Natural killer cell (primary cell): ENCODE results near the gene DYNC1H1. TPM values are rescaled to one million over a fixed set of nuclear protein-coding genes. Genes with fewer than 3 reads are reported as not detected.

Experiments used
- ATAC-seq, 3 donors: fragments of 150-1000 bp in 2 of 3; fragments of 200-7000 bp in 1 of 3; cut with Tn5 transposase; 1 replicate in 1 of 3; 2 replicates in 2 of 3; pipeline ENCODE4 v1.10.0; 2021; ENCODE audit warnings: mild to moderate bottlenecking in 2 of 3, moderate library complexity in 2 of 3
- DNase-seq, 2 donors: peaks; one replicate each; pipeline versions ENCODE4 v3.0.0 to v3.0.0-alpha.2; 2013 to 2021; ENCODE audit warnings: mixed read lengths in 1 of 2
- H3K27ac ChIP-seq: one replicate; pipeline ENCODE4 v1.5.1; 2013; ENCODE audit warnings: mild to moderate bottlenecking, low read length
- H3K27me3 ChIP-seq: one replicate; pipeline ENCODE4 v1.6.1; 2013; ENCODE audit warnings: low read length; ENCODE audit not compliant: control insufficient read depth, insufficient read depth
- H3K36me3 ChIP-seq: one replicate; pipeline ENCODE4 v1.6.1; 2013; ENCODE audit warnings: low read length; ENCODE audit not compliant: control insufficient read depth, insufficient read depth
- H3K4me1 ChIP-seq: one replicate; pipeline ENCODE4 v1.6.1; 2013; ENCODE audit warnings: low read length; ENCODE audit not compliant: control insufficient read depth, insufficient read depth
- H3K4me3 ChIP-seq: one replicate; pipeline ENCODE4 v1.5.1; 2013; ENCODE audit warnings: low read length
- H3K9me3 ChIP-seq: one replicate; pipeline ENCODE4 v1.6.1; 2013; ENCODE audit warnings: low read length; ENCODE audit not compliant: control insufficient read depth, insufficient read depth
- H3K27ac Mint-ChIP-seq, 2 donors: one replicate each; pipeline ENCODE4 v1.8.0; 2022; ENCODE audit warnings: mild to moderate bottlenecking in 2 of 2, mixed read lengths in 2 of 2, moderate library complexity in 1 of 2
- H3K27me3 Mint-ChIP-seq, 2 donors: one replicate each; pipeline ENCODE4 v1.8.0; 2022; ENCODE audit warnings: low read depth in 2 of 2, mixed read lengths in 2 of 2
- H3K36me3 Mint-ChIP-seq: one replicate; pipeline ENCODE4 v1.8.0; 2022; ENCODE audit warnings: mixed read lengths
- H3K4me1 Mint-ChIP-seq, 2 donors: one replicate each; pipeline ENCODE4 v1.8.0; 2022; ENCODE audit warnings: mixed read lengths in 2 of 2
- H3K4me3 Mint-ChIP-seq: one replicate; pipeline ENCODE4 v1.8.0; 2022; ENCODE audit warnings: mild to moderate bottlenecking, moderate library complexity, mixed read lengths
- H3K9me3 Mint-ChIP-seq, 2 donors: one replicate each; pipeline ENCODE4 v1.8.0; 2022; ENCODE audit warnings: mixed read lengths in 2 of 2
- WGBS: methylation state at CpG from one replicate; pipeline ENCODE4 v1.1.7; 2013; ENCODE audit warnings: missing lambda C conversion rate; ENCODE audit not compliant: insufficient coverage; 5-methylcytosine and 5-hydroxymethylcytosine counted together
- intact Hi-C: fragments of 100-400 bp; cut with micrococcal nuclease; formaldehyde crosslinking; loops from one replicate; pipeline ENCODE4 v1.14.2; 2022
- total RNA-seq, 4 donors: library from RNA; stranded (reverse); fragments of 120-200 nt in 1 of 4; gene quantifications; one replicate each; pipeline versions ENCODE4 v1.2.3 to v1.2.4, GENCODE V29; 2013 to 2022
- TF ChIP-seq, protein P1 (sequence below): fragments of 200-600 bp; IDR thresholded peaks from one replicate; pipeline ENCODE4 v1.8.0; 2022; ENCODE audit warnings: antibody characterized with exemption

The DYNC1H1 gene
- total RNA-seq, 3 donors from 2014 or later (not counting 1 experiment from before 2014, with no cell fraction given) = 313 to 381 (median 349) TPM

DNA sequence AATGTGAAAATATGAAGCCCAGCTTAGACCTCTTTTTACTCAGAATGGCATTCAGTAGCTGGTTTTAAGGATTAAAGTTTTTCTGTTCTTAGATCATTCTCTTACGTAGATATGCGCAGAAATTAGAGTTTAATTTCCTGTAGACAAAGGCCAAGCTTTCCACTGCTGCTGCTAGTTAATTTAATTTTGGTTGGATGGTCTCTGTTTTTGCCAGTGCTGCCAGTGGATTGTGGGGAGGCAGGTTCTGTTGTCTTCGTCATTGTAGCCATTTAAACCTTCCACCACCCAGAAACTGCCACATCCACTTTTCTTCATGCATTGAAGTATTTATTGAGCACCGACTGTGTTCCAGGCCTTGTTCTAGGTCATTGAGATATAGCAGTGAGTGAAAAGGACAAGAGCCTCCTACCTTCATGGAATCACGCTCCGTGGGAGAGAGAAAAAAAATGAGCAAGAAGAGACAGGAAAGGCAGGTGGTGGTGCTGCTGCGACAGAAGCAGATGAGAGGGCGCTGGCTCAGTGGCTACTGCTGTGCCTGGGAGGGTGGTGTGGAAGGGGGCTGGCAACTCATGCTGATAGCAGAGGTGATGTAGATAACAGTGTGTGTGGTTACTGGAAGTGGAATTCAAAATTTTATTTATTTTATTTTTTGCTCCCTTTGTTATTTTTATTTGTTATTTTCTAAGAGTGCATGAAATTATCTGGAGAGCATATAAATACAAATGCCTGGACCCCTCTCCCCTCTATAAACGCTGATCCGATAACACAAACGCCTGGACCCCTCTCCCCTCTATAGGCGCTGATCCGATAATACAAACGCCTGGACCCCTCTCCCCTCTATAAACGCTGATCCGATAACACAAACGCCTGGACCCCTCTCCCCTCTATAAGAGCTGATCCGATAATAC is 33.3 kb downstream of the DYNC1H1 start:
- H3K36me3 ChIP-seq = peaks cover 83% of the 10 kb centered on the region
- ATAC-seq (no peak), DNase-seq (no peak)
- intact Hi-C loops = no loop called here
- H3K27ac ChIP-seq = no peak overlapping the region
- Mint-ChIP-seq H3K4me1 (peaks cover 0 to 11% of the 10 kb centered on the region in 2 donors), H3K36me3 (peaks cover 31% of the 10 kb centered on the region), H3K27ac (peak overlapping the region in 1 of 2 donors; percentile 34), H3K4me3 (no peak overlapping the region), H3K9me3 (no peaks in the 10 kb centered on the region), H3K27me3 (no peaks in the 10 kb centered on the region)
- H3K27me3 ChIP-seq = no peaks in the 10 kb centered on the region
- H3K4me1 ChIP-seq = no peaks in the 10 kb centered on the region
- TF ChIP-seq, protein P1, sequence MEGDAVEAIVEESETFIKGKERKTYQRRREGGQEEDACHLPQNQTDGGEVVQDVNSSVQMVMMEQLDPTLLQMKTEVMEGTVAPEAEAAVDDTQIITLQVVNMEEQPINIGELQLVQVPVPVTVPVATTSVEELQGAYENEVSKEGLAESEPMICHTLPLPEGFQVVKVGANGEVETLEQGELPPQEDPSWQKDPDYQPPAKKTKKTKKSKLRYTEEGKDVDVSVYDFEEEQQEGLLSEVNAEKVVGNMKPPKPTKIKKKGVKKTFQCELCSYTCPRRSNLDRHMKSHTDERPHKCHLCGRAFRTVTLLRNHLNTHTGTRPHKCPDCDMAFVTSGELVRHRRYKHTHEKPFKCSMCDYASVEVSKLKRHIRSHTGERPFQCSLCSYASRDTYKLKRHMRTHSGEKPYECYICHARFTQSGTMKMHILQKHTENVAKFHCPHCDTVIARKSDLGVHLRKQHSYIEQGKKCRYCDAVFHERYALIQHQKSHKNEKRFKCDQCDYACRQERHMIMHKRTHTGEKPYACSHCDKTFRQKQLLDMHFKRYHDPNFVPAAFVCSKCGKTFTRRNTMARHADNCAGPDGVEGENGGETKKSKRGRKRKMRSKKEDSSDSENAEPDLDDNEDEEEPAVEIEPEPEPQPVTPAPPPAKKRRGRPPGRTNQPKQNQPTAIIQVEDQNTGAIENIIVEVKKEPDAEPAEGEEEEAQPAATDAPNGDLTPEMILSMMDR = no peak
- WGBS = 97% methylated on average over 17 of the region's 18 CpGs
- no peaks in the 10 kb centered on the region for H3K9me3 ChIP-seq
- no peak overlapping the region for H3K4me3 ChIP-seq

DNA sequence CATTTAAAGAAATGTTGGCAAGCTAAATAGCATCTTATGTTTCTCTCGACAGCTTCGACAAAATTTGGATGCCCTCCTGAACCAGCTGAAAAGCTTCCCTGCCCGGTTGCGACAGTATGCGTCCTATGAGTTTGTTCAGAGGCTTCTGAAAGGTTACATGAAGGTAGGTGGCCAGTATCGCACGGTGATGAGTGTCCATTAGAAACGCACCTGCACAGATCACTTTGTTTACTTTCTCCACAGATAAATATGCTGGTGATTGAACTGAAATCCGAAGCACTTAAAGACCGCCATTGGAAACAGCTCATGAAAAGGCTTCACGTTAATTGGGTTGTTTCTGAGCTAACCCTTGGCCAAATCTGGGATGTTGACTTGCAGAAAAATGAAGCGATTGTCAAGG is 36.5 kb downstream of the DYNC1H1 start:
- H3K27me3 ChIP-seq = no peaks in the 10 kb centered on the region
- 96% methylated on average over 12 of the region's 12 CpGs for WGBS
- H3K4me3 Mint-ChIP-seq = no peak overlapping the region
- H3K9me3 Mint-ChIP-seq = no peaks in the 10 kb centered on the region
- ATAC-seq = no peak
- H3K9me3 ChIP-seq = no peaks in the 10 kb centered on the region
- no peaks in the 10 kb centered on the region for H3K27me3 Mint-ChIP-seq
- no peak overlapping the region for H3K4me3 ChIP-seq
- TF ChIP-seq, protein P1 = no peak
- no peak overlapping the region for H3K27ac ChIP-seq
- H3K27ac Mint-ChIP-seq = no peak overlapping the region
- peaks cover 0 to 4% of the 10 kb centered on the region in 2 donors for H3K4me1 Mint-ChIP-seq
- peaks cover 6% of the 10 kb centered on the region for H3K36me3 Mint-ChIP-seq
- peaks cover 85% of the 10 kb centered on the region for H3K36me3 ChIP-seq
- H3K4me1 ChIP-seq = no peaks in the 10 kb centered on the region
- intact Hi-C loops = no loop called here
- DNase-seq = no peak

DNA sequence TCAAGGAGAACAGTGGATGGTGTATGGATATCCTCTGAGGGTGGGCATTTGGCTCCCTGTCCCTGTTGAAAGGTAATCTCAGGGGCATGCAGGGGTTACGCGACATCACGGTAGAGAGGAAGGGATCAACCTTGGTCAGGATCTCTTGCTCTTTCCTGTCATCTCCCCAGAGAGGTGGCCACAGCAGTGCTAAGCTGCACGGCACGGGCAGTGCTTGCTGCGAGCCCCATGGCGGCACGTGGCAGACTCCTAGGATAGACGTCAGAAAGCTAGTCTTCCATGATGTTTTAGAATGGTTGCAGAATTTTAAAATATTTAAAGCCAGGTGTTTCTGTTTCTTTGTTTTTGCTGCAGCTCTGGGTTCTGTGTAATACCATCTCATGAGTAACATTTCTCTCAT is 41.0 kb downstream of the DYNC1H1 start:
- 97% methylated on average over 9 of the region's 9 CpGs for WGBS
- no peaks in the 10 kb centered on the region for H3K27me3 ChIP-seq
- TF ChIP-seq, protein P1 = no peak
- DNase-seq (no peak), ATAC-seq (no peak)
- Mint-ChIP-seq H3K4me3 (no peak overlapping the region), H3K27ac (no peak overlapping the region), H3K36me3 (peaks cover 6% of the 10 kb centered on the region), H3K27me3 (no peaks in the 10 kb centered on the region), H3K4me1 (no peaks in the 10 kb centered on the region), H3K9me3 (no peaks in the 10 kb centered on the region)
- intact Hi-C loops = no loop called here
- H3K27ac ChIP-seq = no peak overlapping the region
- H3K36me3 ChIP-seq = peaks cover 90% of the 10 kb centered on the region
- no peaks in the 10 kb centered on the region for H3K9me3 ChIP-seq
- no peaks in the 10 kb centered on the region for H3K4me1 ChIP-seq
- H3K4me3 ChIP-seq = no peak overlapping the region
